Common myeloid progenitor, CD34-positive (primary cell): ENCODE measurements around the gene NMUR1.

Experiments
- CTCF ChIA-PET: fragments of 350-600 bp; sonication (Branson Sonifier 250); formaldehyde crosslinking; loops from one replicate; lab custom pipeline; 2021; ENCODE audit warnings: antibody characterized with exemption; lab: Charles Lee
- POLR2A ChIA-PET: fragments of 350-600 bp; sonication (Branson Sonifier 250); formaldehyde crosslinking; loops from one replicate; lab custom pipeline; 2021; ENCODE audit warnings: antibody characterized with exemption; lab: Charles Lee
- DNase-seq, 3 donors: peaks; one replicate each; pipeline versions ENCODE4 v3.0.0 to v3.0.0-alpha.2; 2013
- H3K27ac ChIP-seq, 2 experiments: 1 replicate in 1 of 2; 2 replicates in 1 of 2; pipeline ENCODE4 v1.7.0; 2013; ENCODE audit warnings: inconsistent platforms in 2 of 2, low read length in 2 of 2, mild to moderate bottlenecking in 2 of 2, low read depth in 1 of 2, moderate library complexity in 1 of 2; ENCODE audit not compliant: severe bottlenecking in 2 of 2, insufficient read depth in 1 of 2, poor library complexity in 1 of 2
- H3K27me3 ChIP-seq, 5 experiments: replicated peaks in 2 of 5; 1 replicate in 3 of 5; 2 replicates in 2 of 5; pipeline versions ENCODE4 v1.6.1 to v1.7.0; 2013; ENCODE audit warnings: low read length in 4 of 5, mild to moderate bottlenecking in 2 of 5, moderate library complexity in 2 of 5, inconsistent platforms in 1 of 5; ENCODE audit not compliant: insufficient read depth in 5 of 5, control insufficient read depth in 4 of 5
- H3K36me3 ChIP-seq, 4 experiments: 1 replicate in 2 of 4; 2 replicates in 2 of 4; pipeline versions ENCODE4 v1.6.1 to v1.7.0; 2013; ENCODE audit warnings: low read length in 3 of 4, control low read depth in 1 of 4, mild to moderate bottlenecking in 1 of 4; ENCODE audit not compliant: control insufficient read depth in 4 of 4, insufficient read depth in 4 of 4
- H3K4me1 ChIP-seq, 4 experiments: 1 replicate in 3 of 4; 2 replicates in 1 of 4; pipeline versions ENCODE4 v1.6.1 to v1.7.1; 2013; ENCODE audit warnings: low read length in 3 of 4, mild to moderate bottlenecking in 3 of 4, control low read depth in 1 of 4, inconsistent platforms in 1 of 4, moderate library complexity in 1 of 4; ENCODE audit not compliant: control insufficient read depth in 4 of 4, insufficient read depth in 4 of 4; ENCODE audit errors: control extremely low read depth in 1 of 4
- H3K4me3 ChIP-seq, 7 experiments: 1 replicate in 4 of 7; 2 replicates in 3 of 7; pipeline versions ENCODE4 v1.5.1 to v1.7.0; 2013; ENCODE audit warnings: mild to moderate bottlenecking in 7 of 7, low read length in 6 of 7, moderate library complexity in 6 of 7, inconsistent platforms in 2 of 7, low read depth in 2 of 7, control low read depth in 1 of 7; ENCODE audit not compliant: insufficient read depth in 4 of 7, control insufficient read depth in 1 of 7; ENCODE audit errors: extremely low read depth in 1 of 7
- H3K9me3 ChIP-seq, 5 experiments: 1 replicate in 4 of 5; 2 replicates in 1 of 5; pipeline versions ENCODE4 v1.6.1 to v1.7.1; 2013; ENCODE audit warnings: low read length in 4 of 5, mild to moderate bottlenecking in 2 of 5, inconsistent platforms in 1 of 5, low read depth in 1 of 5, moderate library complexity in 1 of 5; ENCODE audit not compliant: control insufficient read depth in 4 of 5, insufficient read depth in 2 of 5; ENCODE audit errors: control extremely low read depth in 1 of 5
- WGBS: methylation state at CpG from one replicate; pipeline ENCODE4 v1.1.5; 2013; ENCODE audit not compliant: insufficient coverage; 5-methylcytosine and 5-hydroxymethylcytosine counted together

NMUR1 gene

GRCh38 chr2:231533086-231533776 is 3.0 kb upstream of the NMUR1 start:
- POLR2A ChIA-PET: interaction anchor here (1.4 kb wide), 1 partner anchor 19 kb away, joined by 3 read pairs; no protein-coding TSS in a partner anchor
- no peak overlapping the region for H3K27ac ChIP-seq
- CTCF ChIA-PET: interaction anchor here (0.8 to 5.2 kb wide), 14 partner anchors 10 to 52 kb away, joined by 3 to 49 read pairs (median 5); no protein-coding TSS in a partner anchor
- H3K4me3 ChIP-seq: no peak overlapping the region
- DNase-seq: no peak
- 99% methylated on average over 7 of the region's 8 CpGs for WGBS
- no peaks in the 10 kb centered on the region for H3K9me3 ChIP-seq
- peaks cover 0 to 18% (median 5%) of the 10 kb centered on the region in 5 experiments for H3K27me3 ChIP-seq
- H3K4me1 ChIP-seq: peaks cover 0 to 14% (median 8%) of the 10 kb centered on the region in 4 experiments
- H3K36me3 ChIP-seq: no peaks in the 10 kb centered on the region

- ChIA-PET POLR2A (interaction anchor here (1.1 to 1.4 kb wide), 2 partner anchors 19 to 22 kb away, joined by 3 to 5 read pairs; no protein-coding TSS in a partner anchor), CTCF (interaction anchor here (0.6 to 5.2 kb wide), 13 partner anchors 9 to 51 kb away, joined by 3 to 49 read pairs (median 5); no protein-coding TSS in a partner anchor)
- Histone ChIP-seq H3K27ac (no peak overlapping the region), H3K4me1 (peaks cover 0 to 14% (median 8%) of the 10 kb centered on the region in 4 experiments), H3K9me3 (no peaks in the 10 kb centered on the region), H3K36me3 (no peaks in the 10 kb centered on the region), H3K4me3 (no peak overlapping the region), H3K27me3 (peaks cover 0 to 16% (median 5%) of the 10 kb centered on the region in 5 experiments)
- DNase-seq: no peak
- 94% methylated on average over 2 of the region's 4 CpGs for WGBS
Measured at GRCh38 chr2:231532756-231533035, 2.5 kb upstream of the NMUR1 start.

- CTCF ChIA-PET: interaction anchor here (0.6 to 5.2 kb wide), 14 partner anchors 9 to 81 kb away, joined by 3 to 49 read pairs (median 5); no protein-coding TSS in a partner anchor
Measured at GRCh38 chr2:231531883-231532755, 1.9 kb upstream of the NMUR1 start.

GRCh38 chr2:231531466-231531865 is 1.2 kb upstream of the NMUR1 start:
- Histone ChIP-seq H3K9me3 (no peaks in the 10 kb centered on the region), H3K27me3 (peaks cover 0 to 20% (median 5%) of the 10 kb centered on the region in 5 experiments), H3K4me3 (no peak overlapping the region), H3K36me3 (no peaks in the 10 kb centered on the region), H3K27ac (no peak overlapping the region), H3K4me1 (peaks cover 0 to 14% (median 8%) of the 10 kb centered on the region in 4 experiments)
- ChIA-PET CTCF (interaction anchor here (0.6 to 5.2 kb wide), 8 partner anchors 11 to 82 kb away, joined by 3 to 49 read pairs (median 10); no protein-coding TSS in a partner anchor), POLR2A (no interaction called here)
- no peak for DNase-seq
- WGBS: 94% methylated on average over 3 of the region's 6 CpGs

More at GRCh38 chr2:231531883-231532755, 1.9 kb upstream of the NMUR1 start:
- Histone ChIP-seq H3K27ac (no peak overlapping the region), H3K4me3 (no peak overlapping the region), H3K36me3 (no peaks in the 10 kb centered on the region), H3K4me1 (peaks cover 0 to 14% (median 8%) of the 10 kb centered on the region in 4 experiments), H3K9me3 (no peaks in the 10 kb centered on the region), H3K27me3 (peaks cover 0 to 17% (median 5%) of the 10 kb centered on the region in 5 experiments)
- no peak for DNase-seq
- 95% methylated on average over 15 of the region's 16 CpGs for WGBS
- POLR2A ChIA-PET: interaction anchor here (1.1 to 1.4 kb wide), 2 partner anchors 18 to 22 kb away, joined by 3 to 5 read pairs; no protein-coding TSS in a partner anchor

GRCh38 chr2:231528636-231529030 is 1.6 kb downstream of the NMUR1 start:
- WGBS: 98% methylated on average over 7 of the region's 9 CpGs
- Histone ChIP-seq H3K36me3 (no peaks in the 10 kb centered on the region), H3K4me1 (peaks cover under 1 to 29% (median 20%) of the 10 kb centered on the region in 4 experiments), H3K27ac (no peak overlapping the region), H3K9me3 (peaks cover 0 to 5% (median 0%) of the 10 kb centered on the region in 5 experiments), H3K4me3 (no peak overlapping the region), H3K27me3 (peaks cover 0 to 17% (median 5%) of the 10 kb centered on the region in 5 experiments)
- DNase-seq: no peak
- POLR2A ChIA-PET: no interaction called here
- CTCF ChIA-PET: interaction anchor here (1.1 to 1.5 kb wide), 4 partner anchors 10 to 30 kb away, joined by 3 to 5 read pairs (median 4); no protein-coding TSS in a partner anchor

GRCh38 chr2:231527955-231528635 is 2.1 kb downstream of the NMUR1 start:
- H3K4me3 ChIP-seq: no peak overlapping the region
- peaks cover 2 to 32% (median 24%) of the 10 kb centered on the region in 4 experiments for H3K4me1 ChIP-seq
- H3K9me3 ChIP-seq: peaks cover 0 to 5% (median 0%) of the 10 kb centered on the region in 5 experiments
- DNase-seq: no peak
- H3K27me3 ChIP-seq: peaks cover 0 to 17% (median 5%) of the 10 kb centered on the region in 5 experiments
- 98% methylated on average over 24 of the region's 30 CpGs for WGBS
- no peaks in the 10 kb centered on the region for H3K36me3 ChIP-seq
- ChIA-PET CTCF (interaction anchor here (1.2 to 1.5 kb wide), 3 partner anchors 11 to 30 kb away, joined by 3 to 5 read pairs (median 5); no protein-coding TSS in a partner anchor), POLR2A (no interaction called here)
- no peak overlapping the region for H3K27ac ChIP-seq
